Adrenal gland (tissue), 5 donors: ENCODE results near the gene TNS1.

Experiments
- POLR2A ChIP-seq, 2 donors: fragments of 450-650 bp; IDR thresholded peaks; one replicate each; pipeline ENCODE4 v1.6.1; 2017; ENCODE audit warnings: antibody characterized with exemption in 2 of 2, mild to moderate bottlenecking in 2 of 2, moderate library complexity in 1 of 2
- TF ChIP-seq, protein P1 (sequence below), 6 experiments: fragments of 450-650 bp in 4 of 6; fragments of 200-600 bp in 2 of 6; sonication (generic) in 1 of 6; IDR thresholded peaks; 1 replicate in 5 of 6; 2 replicates in 1 of 6; pipeline versions ENCODE4 v1.5.1 to v1.8.0; 2016 to 2021; ENCODE audit warnings: antibody characterized with exemption in 6 of 6, mild to moderate bottlenecking in 2 of 6, moderate library complexity in 1 of 6
- donor health status: DM: no; HTN: no; CAD: no.

DNA sequence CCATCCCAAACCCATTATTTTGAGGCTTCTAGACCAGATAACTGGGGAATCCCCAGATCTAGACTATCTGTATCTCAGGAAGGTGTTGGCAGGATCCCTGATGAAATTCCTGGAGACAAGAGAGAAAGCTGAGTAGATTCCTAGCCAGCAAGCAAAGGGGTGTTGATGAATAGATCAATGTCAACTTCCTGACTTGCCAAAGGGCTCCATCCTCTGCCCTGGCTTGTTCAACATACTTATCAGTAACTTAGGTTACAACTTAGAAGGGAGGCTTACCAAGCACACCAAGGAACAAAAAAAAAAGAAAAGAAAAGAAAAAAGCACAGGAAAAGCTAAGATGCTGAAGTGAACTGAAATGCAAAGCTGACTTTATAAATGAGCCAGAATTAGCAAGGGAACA is 53.3 kb downstream of the TNS1 start:
- TF ChIP-seq, protein P1, sequence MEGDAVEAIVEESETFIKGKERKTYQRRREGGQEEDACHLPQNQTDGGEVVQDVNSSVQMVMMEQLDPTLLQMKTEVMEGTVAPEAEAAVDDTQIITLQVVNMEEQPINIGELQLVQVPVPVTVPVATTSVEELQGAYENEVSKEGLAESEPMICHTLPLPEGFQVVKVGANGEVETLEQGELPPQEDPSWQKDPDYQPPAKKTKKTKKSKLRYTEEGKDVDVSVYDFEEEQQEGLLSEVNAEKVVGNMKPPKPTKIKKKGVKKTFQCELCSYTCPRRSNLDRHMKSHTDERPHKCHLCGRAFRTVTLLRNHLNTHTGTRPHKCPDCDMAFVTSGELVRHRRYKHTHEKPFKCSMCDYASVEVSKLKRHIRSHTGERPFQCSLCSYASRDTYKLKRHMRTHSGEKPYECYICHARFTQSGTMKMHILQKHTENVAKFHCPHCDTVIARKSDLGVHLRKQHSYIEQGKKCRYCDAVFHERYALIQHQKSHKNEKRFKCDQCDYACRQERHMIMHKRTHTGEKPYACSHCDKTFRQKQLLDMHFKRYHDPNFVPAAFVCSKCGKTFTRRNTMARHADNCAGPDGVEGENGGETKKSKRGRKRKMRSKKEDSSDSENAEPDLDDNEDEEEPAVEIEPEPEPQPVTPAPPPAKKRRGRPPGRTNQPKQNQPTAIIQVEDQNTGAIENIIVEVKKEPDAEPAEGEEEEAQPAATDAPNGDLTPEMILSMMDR (IDR thresholded peaks at IDR 0.05), result no peak
- no peak for TF ChIP-seq POLR2A (IDR thresholded peaks at IDR 0.05)
